GM12872 (cell line): ENCODE results near the gene ZNF211.

ENCODE experiments used
- TF ChIP-seq, protein P1 (sequence below): IDR thresholded peaks from 3 replicates; pipeline ENCODE4 v1.5.1; 2011; ENCODE audit warnings: low read depth, mild to moderate bottlenecking, low read length, moderate library complexity; ENCODE audit not compliant: insufficient read depth

Gene ZNF211

DNA sequence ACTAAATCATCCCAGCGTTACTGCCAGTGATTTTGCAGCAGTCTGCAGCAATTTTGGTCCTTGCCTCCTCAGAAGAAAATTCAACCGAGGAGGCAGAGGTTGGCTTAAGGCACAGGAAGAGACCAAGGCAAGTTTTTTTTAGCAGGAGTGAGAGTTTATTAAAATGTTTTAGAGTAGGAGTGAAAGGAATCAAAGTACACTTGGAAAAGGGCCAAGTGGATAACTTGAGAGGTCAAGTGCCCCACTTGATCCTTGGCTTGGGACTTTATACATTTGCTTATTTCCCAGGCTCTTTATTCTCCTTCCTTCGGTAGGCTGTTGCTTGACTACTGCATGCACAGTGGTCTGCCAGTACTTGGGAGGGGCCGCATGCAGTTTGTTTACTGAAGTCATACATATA, 21.9 kb upstream of the ZNF211 start:
- TF ChIP-seq, protein P1, sequence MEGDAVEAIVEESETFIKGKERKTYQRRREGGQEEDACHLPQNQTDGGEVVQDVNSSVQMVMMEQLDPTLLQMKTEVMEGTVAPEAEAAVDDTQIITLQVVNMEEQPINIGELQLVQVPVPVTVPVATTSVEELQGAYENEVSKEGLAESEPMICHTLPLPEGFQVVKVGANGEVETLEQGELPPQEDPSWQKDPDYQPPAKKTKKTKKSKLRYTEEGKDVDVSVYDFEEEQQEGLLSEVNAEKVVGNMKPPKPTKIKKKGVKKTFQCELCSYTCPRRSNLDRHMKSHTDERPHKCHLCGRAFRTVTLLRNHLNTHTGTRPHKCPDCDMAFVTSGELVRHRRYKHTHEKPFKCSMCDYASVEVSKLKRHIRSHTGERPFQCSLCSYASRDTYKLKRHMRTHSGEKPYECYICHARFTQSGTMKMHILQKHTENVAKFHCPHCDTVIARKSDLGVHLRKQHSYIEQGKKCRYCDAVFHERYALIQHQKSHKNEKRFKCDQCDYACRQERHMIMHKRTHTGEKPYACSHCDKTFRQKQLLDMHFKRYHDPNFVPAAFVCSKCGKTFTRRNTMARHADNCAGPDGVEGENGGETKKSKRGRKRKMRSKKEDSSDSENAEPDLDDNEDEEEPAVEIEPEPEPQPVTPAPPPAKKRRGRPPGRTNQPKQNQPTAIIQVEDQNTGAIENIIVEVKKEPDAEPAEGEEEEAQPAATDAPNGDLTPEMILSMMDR = no peak

DNA sequence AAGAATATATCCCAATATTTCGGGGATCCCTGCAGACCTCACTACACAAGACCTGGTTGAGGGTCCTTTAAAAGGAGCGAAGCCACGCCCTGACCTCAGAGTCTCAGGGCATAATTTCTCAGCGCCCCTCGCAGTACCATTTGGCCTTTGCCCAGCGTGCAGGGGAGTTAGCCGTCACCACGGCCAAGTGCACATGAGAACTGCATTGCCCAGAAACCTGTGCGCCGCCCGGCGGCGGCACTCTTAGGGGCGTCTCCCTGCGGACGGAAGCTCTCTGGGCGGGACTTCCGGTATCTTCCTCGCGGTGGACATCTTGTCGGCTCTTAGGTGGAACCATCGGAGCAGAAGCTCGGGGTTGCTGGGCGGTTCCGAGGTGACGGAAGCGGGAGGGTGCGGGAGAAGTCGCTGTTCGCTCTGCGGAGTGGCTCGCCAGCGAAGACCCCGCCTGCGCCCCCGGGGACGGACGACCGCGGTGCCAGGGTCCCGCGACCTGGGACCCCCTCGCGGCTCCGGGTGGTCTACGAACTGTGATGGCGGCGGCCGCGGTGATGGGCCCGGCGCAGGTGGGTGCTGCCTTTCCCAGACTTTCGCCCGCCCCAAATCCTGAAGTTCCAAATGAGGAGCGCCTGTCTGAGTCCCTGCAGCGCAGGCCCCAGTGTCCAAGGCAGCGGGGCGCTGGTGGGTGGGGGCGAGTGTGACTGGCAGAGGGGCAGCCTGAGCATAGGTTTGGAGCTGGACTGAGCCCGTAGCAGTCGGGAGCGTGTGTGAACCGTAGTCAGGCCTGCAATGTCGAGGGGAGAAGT, 18.8 kb upstream of the ZNF211 start, which contains the start of gene ZNF134:
Gene ZNF134 (plus strand): TSS at position 302 of the 803 bp plus-strand sequence. CDS start 5,227 bp downstream, outside the sequence.
- TF ChIP-seq, protein P1 = 0 out of 3 replicates have a peak, but pooled peaks have one; percentile 2

DNA sequence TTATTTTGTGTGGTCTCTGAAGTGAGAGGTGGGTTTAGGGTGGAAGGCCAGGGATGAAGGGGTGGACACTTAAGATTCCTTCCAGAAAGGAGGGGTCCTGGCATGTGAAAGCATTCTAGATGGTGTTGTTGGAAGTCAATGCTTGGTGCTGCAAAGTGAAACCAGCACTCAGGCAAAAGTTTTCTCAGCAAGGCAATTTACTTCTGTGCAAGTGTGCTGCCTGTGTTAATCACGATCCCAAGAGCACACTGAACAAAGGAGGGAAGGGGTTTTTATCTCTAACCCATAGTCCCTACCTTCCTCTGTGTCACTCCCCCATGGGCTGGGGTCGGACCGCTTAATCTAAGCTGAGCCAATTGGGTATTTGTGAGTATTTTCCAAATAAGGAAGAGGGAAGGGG, 17.6 kb upstream of the ZNF211 start:
- TF ChIP-seq, protein P1 = no peak

DNA sequence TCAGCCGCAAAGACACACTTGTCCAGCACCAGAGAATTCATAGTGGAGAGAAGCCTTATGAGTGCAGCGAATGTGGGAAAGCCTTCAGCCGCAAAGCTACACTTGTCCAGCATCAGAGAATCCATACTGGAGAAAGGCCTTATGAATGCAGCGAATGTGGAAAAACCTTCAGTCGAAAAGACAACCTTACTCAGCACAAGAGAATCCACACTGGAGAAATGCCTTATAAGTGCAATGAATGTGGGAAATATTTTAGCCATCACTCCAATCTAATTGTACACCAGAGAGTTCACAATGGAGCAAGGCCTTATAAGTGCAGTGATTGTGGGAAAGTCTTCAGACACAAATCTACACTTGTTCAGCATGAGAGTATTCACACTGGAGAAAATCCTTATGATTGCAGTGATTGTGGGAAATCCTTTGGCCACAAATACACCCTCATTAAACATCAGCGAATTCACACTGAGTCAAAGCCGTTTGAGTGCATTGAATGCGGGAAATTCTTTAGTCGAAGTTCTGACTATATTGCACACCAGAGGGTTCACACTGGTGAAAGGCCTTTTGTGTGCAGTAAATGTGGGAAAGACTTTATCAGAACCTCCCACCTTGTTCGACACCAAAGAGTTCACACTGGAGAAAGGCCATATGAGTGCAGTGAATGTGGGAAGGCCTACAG, 12.2 kb upstream of the ZNF211 start:
- TF ChIP-seq, protein P1 = no peak

DNA sequence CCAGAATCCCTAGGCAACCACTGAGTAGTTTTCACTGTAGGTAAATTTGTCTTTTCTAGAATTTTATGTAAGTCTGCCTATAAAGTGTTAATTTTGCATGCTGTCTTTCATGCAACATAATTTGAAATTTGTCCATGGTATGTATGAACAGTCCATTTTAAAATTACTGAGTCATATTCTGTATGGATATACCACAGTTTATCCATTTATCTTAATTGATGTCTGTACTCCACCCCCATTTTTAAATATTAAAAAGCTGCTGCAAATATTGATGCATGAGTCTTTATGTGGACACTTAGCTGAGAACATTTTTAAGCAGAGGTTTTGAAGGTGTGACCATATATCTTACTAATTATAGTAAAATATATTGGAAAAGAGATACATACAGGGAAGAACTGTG, 9.9 kb upstream of the ZNF211 start:
- TF ChIP-seq, protein P1 = no peak

DNA sequence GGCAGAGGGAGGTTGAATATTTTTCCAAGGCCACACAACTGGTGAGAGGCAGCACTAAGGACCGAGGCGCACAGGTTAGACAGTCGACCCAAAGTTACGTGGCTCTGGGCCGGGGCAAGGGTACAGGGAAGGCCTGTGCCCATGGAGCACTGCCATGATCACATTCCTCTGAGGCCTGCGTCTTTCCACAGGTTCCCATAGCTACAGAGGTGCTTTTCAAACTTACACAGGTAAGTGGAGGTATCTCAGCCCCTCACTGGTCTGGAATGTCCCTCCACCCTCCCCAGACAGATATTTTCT, 814 bp downstream of the ZNF211 start:
- TF ChIP-seq, protein P1 = no peak

DNA sequence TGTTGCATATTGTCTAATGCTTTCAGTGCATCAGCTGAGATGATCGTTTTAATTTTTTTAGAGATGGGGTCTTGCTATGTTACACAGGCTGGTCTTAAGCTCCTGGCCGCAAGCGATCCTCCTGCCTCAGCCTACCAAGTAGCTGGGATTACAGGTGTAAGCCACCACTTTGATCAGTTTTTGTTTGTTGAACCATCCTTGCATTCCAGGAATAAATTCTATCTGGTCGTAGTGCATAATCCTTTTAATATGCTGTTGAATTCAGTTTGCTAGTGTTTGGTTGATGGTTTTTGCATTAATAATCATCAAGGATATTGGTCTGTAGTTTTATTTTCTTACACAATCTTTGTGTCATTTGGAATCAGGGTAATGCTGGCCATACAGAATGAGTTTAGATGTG, 4.4 kb downstream of the ZNF211 start:
- TF ChIP-seq, protein P1 = no peak
